ENCODE results near the gene CAPN8. TPM values are rescaled to one million over a fixed set of nuclear protein-coding genes. Genes with fewer than 3 reads are reported as not detected.

The CAPN8 gene
- total RNA-seq, 3 donors from 2014 or later = 0.32 to 83.9 (median 41.3) TPM

DNA sequence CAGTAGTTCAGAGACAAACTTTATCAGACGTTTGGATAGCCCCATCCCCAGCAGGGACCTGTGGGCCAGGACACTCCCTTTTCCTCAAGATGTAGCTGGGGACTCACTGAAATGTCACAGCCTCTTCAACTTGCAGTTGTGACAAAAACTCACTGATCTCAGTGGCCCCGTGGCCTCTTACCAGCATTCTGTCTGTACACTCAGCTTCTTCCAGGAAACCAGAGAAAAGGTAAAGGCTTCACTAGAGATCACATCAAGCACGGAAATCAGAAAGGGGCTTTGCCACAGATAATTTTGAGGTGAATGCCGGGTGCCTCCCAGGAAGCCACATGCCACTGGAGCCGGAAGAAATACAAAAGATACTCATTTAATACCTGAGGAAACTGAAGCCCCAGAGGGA, 150.1 kb downstream of the CAPN8 start:
- no peak for TF ChIP-seq POLR2AphosphoS5 (IDR thresholded peaks at IDR 0.05)
- TF ChIP-seq, protein P1, sequence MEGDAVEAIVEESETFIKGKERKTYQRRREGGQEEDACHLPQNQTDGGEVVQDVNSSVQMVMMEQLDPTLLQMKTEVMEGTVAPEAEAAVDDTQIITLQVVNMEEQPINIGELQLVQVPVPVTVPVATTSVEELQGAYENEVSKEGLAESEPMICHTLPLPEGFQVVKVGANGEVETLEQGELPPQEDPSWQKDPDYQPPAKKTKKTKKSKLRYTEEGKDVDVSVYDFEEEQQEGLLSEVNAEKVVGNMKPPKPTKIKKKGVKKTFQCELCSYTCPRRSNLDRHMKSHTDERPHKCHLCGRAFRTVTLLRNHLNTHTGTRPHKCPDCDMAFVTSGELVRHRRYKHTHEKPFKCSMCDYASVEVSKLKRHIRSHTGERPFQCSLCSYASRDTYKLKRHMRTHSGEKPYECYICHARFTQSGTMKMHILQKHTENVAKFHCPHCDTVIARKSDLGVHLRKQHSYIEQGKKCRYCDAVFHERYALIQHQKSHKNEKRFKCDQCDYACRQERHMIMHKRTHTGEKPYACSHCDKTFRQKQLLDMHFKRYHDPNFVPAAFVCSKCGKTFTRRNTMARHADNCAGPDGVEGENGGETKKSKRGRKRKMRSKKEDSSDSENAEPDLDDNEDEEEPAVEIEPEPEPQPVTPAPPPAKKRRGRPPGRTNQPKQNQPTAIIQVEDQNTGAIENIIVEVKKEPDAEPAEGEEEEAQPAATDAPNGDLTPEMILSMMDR (IDR thresholded peaks at IDR 0.05) = no peak
- TF ChIP-seq POLR2A (IDR thresholded peaks at IDR 0.05) = no peak
- H3K9me3 ChIP-seq = no peaks in the 10 kb centered on the region
- intact Hi-C loops (cut with DNase I; ENCODE audit: low total_unique reads) = no loop called here

DNA sequence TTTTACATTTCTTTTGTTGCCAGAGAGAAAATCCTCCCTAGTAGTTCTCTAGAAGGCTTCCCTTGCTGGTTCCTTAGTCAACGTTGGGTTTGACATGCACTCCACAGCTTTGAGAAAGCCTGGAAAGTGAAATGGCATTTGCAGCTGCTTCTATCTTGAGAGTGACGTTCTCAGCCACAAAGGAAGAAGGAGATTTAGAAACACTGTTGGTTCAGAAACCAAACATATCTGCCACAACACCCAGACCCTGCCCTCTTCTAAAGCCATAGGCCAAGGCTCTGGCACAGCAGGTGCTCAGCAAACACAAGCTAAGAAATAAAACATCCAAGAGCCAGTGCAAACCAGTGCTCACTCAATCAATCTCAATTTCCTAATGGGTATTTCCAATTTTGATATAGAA, 150.9 kb downstream of the CAPN8 start:
- peaks cover 0 to 5% of the 10 kb centered on the region in 2 donors for H3K4me1 ChIP-seq
- no peaks in the 10 kb centered on the region for H3K9me3 ChIP-seq
- no peaks in the 10 kb centered on the region for H3K36me3 ChIP-seq
- H3K27ac ChIP-seq = no peak overlapping the region
- H3K4me3 ChIP-seq = no peak overlapping the region
- no peaks in the 10 kb centered on the region for H3K27me3 ChIP-seq
- TF ChIP-seq POLR2AphosphoS5 (IDR thresholded peaks at IDR 0.05) = no peak
- TF ChIP-seq POLR2A (IDR thresholded peaks at IDR 0.05) = no peak
- TF ChIP-seq, protein P1 (IDR thresholded peaks at IDR 0.05) = no peak
- no peak for DNase-seq (ENCODE audit: low spot score in 2 of 2)
- intact Hi-C loops (cut with DNase I; ENCODE audit: low total_unique reads) = no loop called here

More for the DNA sequence above, 150.1 kb downstream of the CAPN8 start:
- DNase-seq (ENCODE audit: low spot score in 2 of 2) = no peak
- H3K27ac ChIP-seq = no peak overlapping the region
- H3K4me3 ChIP-seq = no peak overlapping the region
- peaks cover 0 to 5% of the 10 kb centered on the region in 2 donors for H3K4me1 ChIP-seq
- H3K36me3 ChIP-seq = no peaks in the 10 kb centered on the region
- no peaks in the 10 kb centered on the region for H3K27me3 ChIP-seq

DNA sequence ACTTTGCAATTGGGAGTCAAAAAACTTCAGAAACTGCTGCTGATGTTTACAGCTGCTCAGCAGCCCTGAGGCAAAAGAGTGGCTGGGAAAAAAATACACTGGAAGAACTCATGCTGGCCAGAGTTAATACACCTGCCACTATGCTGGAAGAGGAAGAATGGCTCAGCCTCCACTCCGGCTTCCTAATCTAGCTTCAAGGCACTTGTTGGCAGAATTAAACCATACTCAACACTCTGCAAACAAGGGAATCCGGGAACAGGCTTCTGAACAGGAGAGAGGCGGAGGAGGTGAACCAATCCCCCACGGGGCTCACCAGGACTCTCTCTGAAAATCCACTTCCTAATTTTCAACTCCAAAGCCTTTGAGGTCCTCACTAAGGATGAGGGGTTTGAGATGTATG, 152.2 kb downstream of the CAPN8 start:
- H3K4me3 ChIP-seq = no peak overlapping the region
- TF ChIP-seq POLR2AphosphoS5 (IDR thresholded peaks at IDR 0.05) (no peak), POLR2A (IDR thresholded peaks at IDR 0.05) (no peak)
- TF ChIP-seq, protein P1 (IDR thresholded peaks at IDR 0.05) = no peak
- H3K4me1 ChIP-seq = peaks cover 0 to 5% of the 10 kb centered on the region in 2 donors
- DNase-seq (ENCODE audit: low spot score in 2 of 2) = no peak
- no peaks in the 10 kb centered on the region for H3K9me3 ChIP-seq
- peak overlapping the region in 1 of 2 donors; percentile 11 for H3K27ac ChIP-seq
- no peaks in the 10 kb centered on the region for H3K36me3 ChIP-seq
- intact Hi-C loops (cut with DNase I; ENCODE audit: low total_unique reads) = no loop called here
- H3K27me3 ChIP-seq = no peaks in the 10 kb centered on the region

DNA sequence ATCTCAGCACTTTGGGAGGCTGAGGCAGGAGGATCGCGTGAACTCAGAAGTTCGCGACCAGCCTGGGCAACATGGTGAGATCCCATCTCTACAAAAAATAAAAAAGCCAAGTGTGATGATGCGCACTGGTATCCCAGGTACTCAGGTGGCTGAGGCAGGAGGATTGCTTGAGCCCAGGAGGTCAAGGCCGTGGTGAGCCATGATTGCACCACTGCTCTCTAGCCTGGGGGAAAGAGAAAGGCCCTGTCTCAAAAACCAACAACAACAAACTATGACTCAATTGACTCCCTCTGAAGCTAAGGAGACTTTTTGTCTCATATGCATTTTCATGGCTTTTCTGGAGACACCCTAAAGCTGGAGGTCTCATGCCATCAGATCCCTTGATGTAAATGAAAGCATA, 153.4 kb downstream of the CAPN8 start:
- DNase-seq (ENCODE audit: low spot score in 2 of 2) = no peak
- H3K27me3 ChIP-seq = no peaks in the 10 kb centered on the region
- TF ChIP-seq, protein P1 (IDR thresholded peaks at IDR 0.05) = no peak
- TF ChIP-seq POLR2AphosphoS5 (IDR thresholded peaks at IDR 0.05) (no peak), POLR2A (IDR thresholded peaks at IDR 0.05) (no peak)
- peaks cover 0 to 5% of the 10 kb centered on the region in 2 donors for H3K4me1 ChIP-seq
- no peak overlapping the region for H3K4me3 ChIP-seq
- no peaks in the 10 kb centered on the region for H3K36me3 ChIP-seq
- H3K9me3 ChIP-seq = no peaks in the 10 kb centered on the region
- intact Hi-C loops (cut with DNase I; ENCODE audit: low total_unique reads) = no loop called here
- H3K27ac ChIP-seq = no peak overlapping the region

DNA sequence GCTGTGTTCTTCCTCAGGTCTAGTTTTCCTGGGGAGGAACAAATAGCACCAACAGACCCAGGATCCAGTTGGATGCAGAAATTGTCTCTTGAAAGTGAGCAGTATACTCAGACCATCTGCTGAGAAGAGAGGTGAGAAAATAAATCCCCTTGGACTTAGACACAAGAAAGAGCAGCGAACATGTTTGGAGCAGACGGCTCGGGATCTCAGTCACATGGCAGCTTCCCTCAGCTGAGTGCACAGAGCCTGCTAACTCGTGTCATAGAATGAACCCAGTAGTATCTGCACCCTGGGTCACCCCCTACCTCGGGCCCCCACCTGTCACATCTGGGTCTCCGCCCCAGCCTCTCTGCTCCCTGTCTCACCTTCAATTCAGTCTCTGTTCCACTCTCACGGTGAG, 156.7 kb downstream of the CAPN8 start:
- H3K4me3 ChIP-seq = no peak overlapping the region
- no peak overlapping the region for H3K27ac ChIP-seq
- intact Hi-C loops (cut with DNase I; ENCODE audit: low total_unique reads) = no loop called here
- no peaks in the 10 kb centered on the region for H3K9me3 ChIP-seq
- H3K27me3 ChIP-seq = no peaks in the 10 kb centered on the region
- TF ChIP-seq POLR2A (IDR thresholded peaks at IDR 0.05) = no peak
- TF ChIP-seq, protein P1 (IDR thresholded peaks at IDR 0.05) = no peak
- DNase-seq (ENCODE audit: low spot score in 2 of 2) = no peak
- peaks cover 0 to 5% of the 10 kb centered on the region in 2 donors for H3K4me1 ChIP-seq
- H3K36me3 ChIP-seq = no peaks in the 10 kb centered on the region
